ENCODE data around the gene CCDC51.

GRCh38 chr3:48398701-48399386 is 41.1 kb downstream of the CCDC51 start:
- TF ChIP-seq POLR2A (IDR thresholded peaks at IDR 0.05) (no peak), CTCF (IDR thresholded peaks at IDR 0.05) (no peak), POLR2AphosphoS5 (IDR thresholded peaks at IDR 0.05) (no peak), EP300 (IDR thresholded peaks at IDR 0.05) (no peak)
